Measurements from ENCODE around the gene WDR41. TPM values are rescaled to one million over a fixed set of nuclear protein-coding genes. Genes with fewer than 3 reads are reported as not detected.

The WDR41 gene
- total and polyA plus RNA-seq, 9 of the 15 experiments (the other 6 are each of a cell fraction or from before 2014, with no cell fraction given): 33.6 to 67.2 (median 55.5) TPM

- 0 out of 2 replicates have a peak, but pooled peaks have one; percentile 29 for TF ChIP-seq NKRF (IDR thresholded peaks at IDR 0.05; ENCODE audit: borderline replicate concordance)
- peak; percentile 83 to 95 for TF ChIP-seq MAZ (CRISPR knock-in tag; conservative IDR thresholded peaks at IDR 0.05 in 1 of 2, IDR thresholded peaks at IDR 0.05 in 1 of 2)
- TF ChIP-seq ZBTB17 (CRISPR knock-in tag; IDR thresholded peaks at IDR 0.05): peak; percentile 79
- TF ChIP-seq TEAD4 (IDR thresholded peaks at IDR 0.05; ENCODE audit: low read length): peak; percentile 57; the same call in 1 of the 2 replicates
- TF ChIP-seq TEAD4 (CRISPR knock-in tag; IDR thresholded peaks at IDR 0.05; ENCODE audit: borderline replicate concordance): peak; percentile 91
- no peak for TF ChIP-seq ZNF316 (IDR thresholded peaks at IDR 0.05)
- peak in 1 of 2 experiments; percentile 94; a peak in 2 of 4 replicates for TF ChIP-seq TEAD1 (CRISPR knock-in tag; IDR thresholded peaks at IDR 0.05)
- 0 out of 2 replicates have a peak, but pooled peaks have one; percentile 79 for TF ChIP-seq XRCC5 (IDR thresholded peaks at IDR 0.05; ENCODE audit: low read depth, low read length)
- TF ChIP-seq FOXA3 (CRISPR knock-in tag; conservative IDR thresholded peaks at IDR 0.05 in 1 of 2, IDR thresholded peaks at IDR 0.05 in 1 of 2): 0 out of 4 replicates have a peak, but pooled peaks of 1 of the 2 experiments have one; percentile 50
- 0 out of 2 replicates have a peak, but pooled peaks have one; percentile 46 for TF ChIP-seq LARP7 (IDR thresholded peaks at IDR 0.05)
- peak; percentile 16; the same call in 1 of the 2 replicates for TF ChIP-seq NFRKB (IDR thresholded peaks at IDR 0.05; ENCODE audit: low read depth)
- no peak for TF ChIP-seq ZNF699 (CRISPR knock-in tag; IDR thresholded peaks at IDR 0.05; ENCODE audit: insufficient replicate concordance)
- TF ChIP-seq CREB5 (CRISPR knock-in tag; IDR thresholded peaks at IDR 0.05): no peak
- no peak for TF ChIP-seq ZNF224 (CRISPR knock-in tag; IDR thresholded peaks at IDR 0.05)
- TF ChIP-seq DMBX1 (CRISPR knock-in tag; IDR thresholded peaks at IDR 0.05; ENCODE audit: borderline replicate concordance): no peak
- TF ChIP-seq ESRRB (CRISPR knock-in tag; IDR thresholded peaks at IDR 0.05; ENCODE audit: borderline replicate concordance): no peak
- no peak for TF ChIP-seq MEF2A (IDR thresholded peaks at IDR 0.05; ENCODE audit: control insufficient read depth, low read depth, low read length)
- no peak for TF ChIP-seq ZC3H11A (IDR thresholded peaks at IDR 0.05; ENCODE audit: low read depth, low read length)
- peak; percentile 91 for TF ChIP-seq EGR1 (conservative IDR thresholded peaks at IDR 0.05)
- TF ChIP-seq GABPA (tag; conservative IDR thresholded peaks at IDR 0.05; ENCODE audit: low read depth): peak; percentile 77
- no peak for TF ChIP-seq KLF13 (tag; IDR thresholded peaks at IDR 0.05; ENCODE audit: borderline replicate concordance, low read depth)
- peak; percentile 91 for TF ChIP-seq ZFX (CRISPR knock-in tag; IDR thresholded peaks at IDR 0.05)
- no peak for TF ChIP-seq ZNF217 (CRISPR knock-in tag; IDR thresholded peaks at IDR 0.05)
Measured at GRCh38 chr5:77491783-77492652, at the start of gene WDR41 (continued).

Measured in K562 (cell line).